Measurements from ENCODE around the gene ERAL1. TPM values are rescaled to one million over a fixed set of nuclear protein-coding genes. Genes with fewer than 3 reads are reported as not detected.

ERAL1 gene
- total and polyA plus RNA-seq, 2 of the 13 experiments (the other 11 are each of a cell fraction or from before 2014, with no cell fraction given), result 46.9 to 72.2 TPM

GRCh38 chr17:28842282-28843012 is 12.4 kb upstream of the ERAL1 start, which contains the start of gene FAM222B (continued):
- TF ChIP-seq NFAT5 (CRISPR knock-in tag; IDR thresholded peaks at IDR 0.05) (no peak), ZXDC (CRISPR knock-in tag; IDR thresholded peaks at IDR 0.05) (0 out of 2 replicates have a peak, but pooled peaks have one; percentile 46), ATAD3A (CRISPR knock-in tag; IDR thresholded peaks at IDR 0.05) (no peak), IRF2 (CRISPR knock-in tag; IDR thresholded peaks at IDR 0.05) (no peak), ATRX (CRISPR knock-in tag; IDR thresholded peaks at IDR 0.05; ENCODE audit: borderline replicate concordance) (no peak), XRCC5 (optimal IDR thresholded peaks at IDR 0.05; ENCODE audit: low read length) (no peak), MAZ (IDR thresholded peaks at IDR 0.05; ENCODE audit: borderline replicate concordance, low read depth, low read length) (peak; percentile 46; the same call in 1 of the 2 replicates), MAZ (CRISPR knock-in tag; IDR thresholded peaks at IDR 0.05; ENCODE audit: low read depth) (no peak), THYN1 (CRISPR knock-in tag; IDR thresholded peaks at IDR 0.05; ENCODE audit: borderline replicate concordance, low read depth) (no peak), RERE (CRISPR knock-in tag; IDR thresholded peaks at IDR 0.05; ENCODE audit: low read depth) (no peak), TRAFD1 (CRISPR knock-in tag; IDR thresholded peaks at IDR 0.05; ENCODE audit: borderline replicate concordance) (no peak), REL (CRISPR knock-in tag; conservative IDR thresholded peaks at IDR 0.05) (no peak), NCOR1 (IDR thresholded peaks at IDR 0.05; ENCODE audit: borderline replicate concordance, low read length) (no peak)

Measured in HepG2 (cell line).